Activated naive CD8-positive, alpha-beta T cell treated with anti-CD3 and anti-CD28 coated beads, Interleukin-2, amount 10 ng/mL, durations not matched to agents 7 days and 5 days (primary cell): ENCODE data around the gene IFNK. TPM values are rescaled to one million over a fixed set of nuclear protein-coding genes. Genes with fewer than 3 reads are reported as not detected.

Source experiments
- ATAC-seq: fragments of 150-1000 bp; cut with Tn5 transposase; one replicate; pipeline ENCODE4 v1.10.0; 2021; ENCODE audit warnings: low read depth, moderate library complexity
- POLR2A ChIA-PET: fragments of 350-600 bp; sonication (Branson Sonifier 250); formaldehyde crosslinking; loops from one replicate; lab custom pipeline; 2021; ENCODE audit warnings: antibody characterized with exemption; lab: Charles Lee
- DNase-seq: peaks from one replicate; pipeline ENCODE4 v3.0.0; 2021
- H3K27ac Mint-ChIP-seq: one replicate; pipeline ENCODE4 v1.8.0; 2022; ENCODE audit warnings: mild to moderate bottlenecking, mixed read lengths
- H3K27me3 Mint-ChIP-seq: one replicate; pipeline ENCODE4 v1.8.0; 2022; ENCODE audit warnings: mild to moderate bottlenecking, moderate library complexity, mixed read lengths
- H3K36me3 Mint-ChIP-seq: one replicate; pipeline ENCODE4 v1.8.0; 2021; ENCODE audit warnings: mild to moderate bottlenecking, mixed read lengths
- H3K4me1 Mint-ChIP-seq: one replicate; pipeline ENCODE4 v1.8.0; 2021; ENCODE audit warnings: mixed read lengths
- H3K4me3 Mint-ChIP-seq: one replicate; pipeline ENCODE4 v1.8.0; 2022; ENCODE audit warnings: mild to moderate bottlenecking, moderate library complexity, mixed read lengths
- H3K9me3 Mint-ChIP-seq: one replicate; pipeline ENCODE4 v1.8.0; 2021; ENCODE audit warnings: mixed read lengths
- total RNA-seq, 2 experiments: library from RNA; stranded (reverse); gene quantifications; one replicate each; pipeline ENCODE4 v1.2.3, GENCODE V29; 2021

IFNK gene
- total RNA-seq, 2 experiments from 2014 or later: not detected

DNA sequence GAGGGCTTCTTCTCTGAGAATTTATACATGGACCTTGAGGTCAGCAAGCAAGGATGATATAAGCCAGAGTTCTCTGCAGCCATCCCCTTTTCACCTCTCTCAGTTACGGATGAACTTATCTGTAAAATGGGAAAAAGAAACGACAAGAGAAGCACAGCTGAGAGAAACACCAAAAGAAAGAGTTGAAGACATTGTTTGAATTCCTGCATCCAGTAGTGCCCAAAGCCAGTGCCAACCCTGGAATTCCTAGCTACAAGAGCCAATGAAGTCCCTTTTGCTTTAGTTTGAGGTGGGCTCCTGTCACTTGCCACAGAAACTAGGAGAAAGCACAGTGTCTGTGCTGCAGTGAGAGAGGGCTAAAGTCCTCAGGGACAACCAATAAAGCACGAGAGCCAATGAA lies 12.1 kb downstream of the IFNK start:
- Mint-ChIP-seq H3K27ac (no peak overlapping the region), H3K4me1 (peaks cover 6% of the 10 kb centered on the region), H3K36me3 (peaks cover 2% of the 10 kb centered on the region), H3K4me3 (no peak overlapping the region), H3K9me3 (no peaks in the 10 kb centered on the region), H3K27me3 (no peaks in the 10 kb centered on the region)
- DNase-seq (no peak), ATAC-seq (no peak)
- POLR2A ChIA-PET: no interaction called here

DNA sequence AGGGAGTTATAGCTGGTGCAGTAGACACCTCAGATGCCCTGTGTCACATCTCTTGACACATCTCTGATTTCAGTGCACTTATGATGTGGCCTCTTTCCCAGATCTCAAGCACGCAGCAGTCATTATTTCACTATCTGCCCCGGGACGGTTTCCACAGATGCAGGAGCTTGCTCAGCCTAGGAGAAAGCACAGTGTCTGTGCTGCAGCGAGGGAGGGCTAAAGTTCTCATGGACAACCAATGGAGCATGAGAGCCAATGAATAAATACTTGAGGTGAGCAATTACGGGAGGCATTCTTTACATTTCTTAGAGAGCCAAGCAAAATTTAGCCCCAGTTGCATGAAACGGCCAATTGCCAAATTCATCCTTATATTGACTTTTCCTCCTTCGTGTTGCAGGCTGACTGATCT lies 12.9 kb downstream of the IFNK start:
- Mint-ChIP-seq H3K9me3 (no peaks in the 10 kb centered on the region), H3K27ac (no peak overlapping the region), H3K27me3 (no peaks in the 10 kb centered on the region), H3K4me1 (peaks cover 6% of the 10 kb centered on the region), H3K36me3 (peaks cover 2% of the 10 kb centered on the region), H3K4me3 (no peak overlapping the region)
- DNase-seq (no peak), ATAC-seq (no peak)
- POLR2A ChIA-PET: no interaction called here

DNA sequence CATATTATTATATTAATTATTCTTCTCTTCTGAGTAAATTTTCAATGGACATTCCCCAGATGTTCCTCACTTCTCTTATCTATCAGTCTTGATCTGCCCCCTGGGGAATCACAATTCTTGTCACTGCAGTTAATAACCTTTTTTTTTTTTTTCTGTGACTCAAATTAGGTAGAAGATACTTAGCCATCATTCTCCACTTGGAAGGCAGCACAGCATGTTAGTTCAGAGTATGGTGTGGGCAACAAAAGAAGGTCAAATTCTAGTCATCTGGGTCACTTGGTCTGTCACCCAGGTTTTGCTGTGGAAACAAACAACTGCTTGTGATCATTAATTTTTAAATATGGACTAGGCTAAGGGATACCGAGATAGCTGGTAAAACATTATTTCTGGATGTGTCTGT lies 13.7 kb downstream of the IFNK start:
- Mint-ChIP-seq H3K27ac (no peak overlapping the region), H3K36me3 (peaks cover 2% of the 10 kb centered on the region), H3K27me3 (no peaks in the 10 kb centered on the region), H3K4me1 (peaks cover 6% of the 10 kb centered on the region), H3K4me3 (no peak overlapping the region), H3K9me3 (no peaks in the 10 kb centered on the region)
- ATAC-seq (no peak), DNase-seq (no peak)
- POLR2A ChIA-PET: no interaction called here

DNA sequence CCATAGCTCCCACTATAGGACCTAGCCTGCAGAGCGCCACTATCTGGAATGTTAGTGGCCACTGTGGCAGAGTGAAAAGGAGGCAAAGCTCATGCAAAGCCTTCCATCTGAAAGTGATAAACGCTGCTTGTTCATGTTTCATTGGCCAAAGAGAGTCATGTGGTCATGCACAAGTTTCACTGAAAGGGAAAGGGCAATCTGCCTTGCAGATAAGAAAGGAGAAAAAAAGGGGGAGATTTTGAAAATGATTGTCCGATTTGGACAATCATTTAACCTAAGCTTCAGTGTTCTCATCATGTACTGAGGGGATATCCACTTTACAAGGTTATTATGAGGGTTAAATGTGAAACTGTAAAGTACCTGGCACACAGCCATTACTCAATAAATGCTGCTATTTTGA lies 14.6 kb downstream of the IFNK start:
- H3K9me3 Mint-ChIP-seq: no peaks in the 10 kb centered on the region
- H3K36me3 Mint-ChIP-seq: peaks cover 4% of the 10 kb centered on the region
- no peak for DNase-seq
- H3K27ac Mint-ChIP-seq: no peak overlapping the region
- POLR2A ChIA-PET: no interaction called here
- no peak overlapping the region for H3K4me3 Mint-ChIP-seq
- H3K4me1 Mint-ChIP-seq: peaks cover 6% of the 10 kb centered on the region
- H3K27me3 Mint-ChIP-seq: no peaks in the 10 kb centered on the region
- no peak for ATAC-seq

DNA sequence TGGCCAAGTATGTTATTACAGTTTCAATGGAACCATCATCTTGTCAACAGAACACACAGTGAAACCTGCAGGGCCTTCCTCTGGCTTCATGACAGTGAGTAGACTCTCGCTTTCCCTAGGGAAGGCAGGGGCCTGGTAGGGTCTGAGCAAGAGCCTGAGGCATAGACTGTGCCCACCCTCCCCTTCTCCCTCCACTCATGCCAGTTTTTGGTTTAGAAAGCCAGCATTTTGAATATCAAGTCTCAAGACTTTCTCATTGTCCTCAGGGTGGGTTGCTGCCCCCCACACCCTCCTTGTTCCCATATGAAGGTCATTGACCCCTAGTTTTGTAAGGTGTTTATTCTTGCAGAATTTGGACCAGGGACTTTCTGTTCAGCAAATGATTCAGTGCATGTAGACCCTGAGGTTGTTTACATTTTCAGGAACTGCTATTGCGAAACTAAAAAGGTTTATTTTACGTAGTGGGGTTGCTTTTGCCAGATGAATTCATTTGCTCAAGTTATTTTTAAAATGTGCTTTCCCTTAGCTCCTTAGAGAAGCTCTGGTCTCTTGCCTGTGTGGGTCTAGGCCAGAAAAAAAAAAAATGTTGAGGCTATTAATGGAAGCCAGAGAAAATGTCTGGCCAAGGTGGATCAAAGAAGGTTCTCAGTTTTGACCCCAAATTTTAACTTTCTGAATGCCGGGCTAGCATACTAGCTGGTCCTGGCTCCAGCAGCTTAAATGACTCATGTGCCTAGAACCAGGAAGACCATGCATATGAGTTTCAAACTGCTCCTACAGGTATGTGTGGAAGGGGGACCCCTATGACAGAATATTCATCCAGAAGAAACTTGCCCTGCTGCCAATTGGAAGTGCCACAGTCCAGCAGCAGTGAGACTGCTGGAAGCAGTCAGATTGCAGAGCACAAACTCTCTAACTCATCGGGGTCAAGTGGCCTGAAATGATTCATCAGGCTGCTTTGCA lies 15.7 kb downstream of the IFNK start:
- ATAC-seq: no peak
- POLR2A ChIA-PET: interaction anchor here (0.7 kb wide), 1 partner anchor 12 kb away, joined by 4 read pairs; no protein-coding TSS in a partner anchor

DNA sequence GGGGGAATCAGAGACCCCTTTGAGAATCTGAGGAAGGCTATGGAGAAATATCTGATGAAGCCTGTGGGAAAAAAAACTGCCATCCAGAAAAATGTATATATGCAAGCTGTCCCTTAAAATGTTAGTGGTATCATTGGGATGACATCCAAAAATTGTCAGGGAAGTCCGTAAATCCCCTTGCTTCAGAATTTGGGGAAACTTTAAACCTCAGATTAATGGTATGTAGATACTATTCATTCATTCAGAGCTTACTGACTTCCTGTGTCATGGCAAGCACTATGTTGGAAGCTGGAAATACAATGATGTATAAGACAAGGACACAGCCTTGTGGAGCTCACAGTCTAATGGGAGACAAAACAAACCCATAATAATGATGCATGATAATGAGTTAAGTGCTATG lies 16.4 kb downstream of the IFNK start:
- POLR2A ChIA-PET: interaction anchor here (0.7 kb wide), 1 partner anchor 12 kb away, joined by 4 read pairs; no protein-coding TSS in a partner anchor
- ATAC-seq: no peak
- Mint-ChIP-seq H3K36me3 (peaks cover 10% of the 10 kb centered on the region), H3K27ac (no peak overlapping the region), H3K9me3 (no peaks in the 10 kb centered on the region), H3K27me3 (no peaks in the 10 kb centered on the region), H3K4me1 (peaks cover 3% of the 10 kb centered on the region), H3K4me3 (no peak overlapping the region)
- DNase-seq: no peak

More for the DNA sequence above, 15.7 kb downstream of the IFNK start:
- Mint-ChIP-seq H3K4me1 (peaks cover 3% of the 10 kb centered on the region), H3K27me3 (no peaks in the 10 kb centered on the region), H3K36me3 (peaks cover 9% of the 10 kb centered on the region), H3K4me3 (no peak overlapping the region), H3K9me3 (no peaks in the 10 kb centered on the region), H3K27ac (no peak overlapping the region)
- DNase-seq: no peak

DNA sequence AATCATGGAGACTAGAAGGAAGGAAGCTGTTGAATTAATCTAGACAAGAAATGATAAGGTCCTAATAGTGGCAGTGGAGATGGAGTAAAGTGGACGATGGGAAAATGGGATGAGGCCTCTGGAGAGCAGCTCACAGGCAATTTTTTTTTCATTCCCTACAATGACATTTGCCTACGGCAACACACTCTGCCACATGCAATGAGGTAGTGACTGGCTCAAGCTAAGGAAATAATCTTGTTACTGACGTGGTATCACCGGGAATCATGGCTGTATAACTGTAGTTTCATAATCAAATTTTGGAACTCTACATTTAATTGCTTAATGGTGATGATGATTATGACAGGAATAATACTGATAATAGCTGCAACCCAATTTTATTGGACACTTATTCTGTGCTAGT lies 17.6 kb downstream of the IFNK start:
- no peaks in the 10 kb centered on the region for H3K27me3 Mint-ChIP-seq
- POLR2A ChIA-PET: no interaction called here

DNA sequence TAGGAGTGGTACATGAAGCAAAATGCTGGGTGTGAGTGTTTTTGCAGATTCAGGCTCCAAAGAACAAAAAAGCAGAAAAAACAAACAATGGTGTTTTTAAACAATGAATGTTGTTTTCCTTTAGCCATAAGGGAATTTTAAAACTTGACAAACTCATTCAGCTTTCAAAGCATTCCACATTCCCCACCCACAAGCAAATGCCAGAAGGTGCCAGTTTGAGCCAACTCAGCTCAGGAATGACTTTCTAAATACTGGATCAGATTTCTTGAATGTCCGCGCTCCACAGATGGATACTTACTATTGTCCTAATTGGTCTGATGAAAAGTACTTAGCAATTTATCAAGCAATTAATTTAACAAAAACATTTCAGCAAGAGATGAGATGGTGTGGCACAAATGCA lies 18.4 kb downstream of the IFNK start:
- POLR2A ChIA-PET: no interaction called here
- Mint-ChIP-seq H3K27ac (no peak overlapping the region), H3K27me3 (no peaks in the 10 kb centered on the region), H3K4me3 (no peak overlapping the region), H3K36me3 (peaks cover 10% of the 10 kb centered on the region), H3K9me3 (no peaks in the 10 kb centered on the region), H3K4me1 (no peaks in the 10 kb centered on the region)
- ATAC-seq (no peak), DNase-seq (no peak)

More for the DNA sequence above, 17.6 kb downstream of the IFNK start:
- Mint-ChIP-seq H3K36me3 (peaks cover 10% of the 10 kb centered on the region), H3K4me1 (no peaks in the 10 kb centered on the region), H3K27ac (no peak overlapping the region), H3K4me3 (no peak overlapping the region), H3K9me3 (no peaks in the 10 kb centered on the region)
- ATAC-seq (no peak), DNase-seq (no peak)

DNA sequence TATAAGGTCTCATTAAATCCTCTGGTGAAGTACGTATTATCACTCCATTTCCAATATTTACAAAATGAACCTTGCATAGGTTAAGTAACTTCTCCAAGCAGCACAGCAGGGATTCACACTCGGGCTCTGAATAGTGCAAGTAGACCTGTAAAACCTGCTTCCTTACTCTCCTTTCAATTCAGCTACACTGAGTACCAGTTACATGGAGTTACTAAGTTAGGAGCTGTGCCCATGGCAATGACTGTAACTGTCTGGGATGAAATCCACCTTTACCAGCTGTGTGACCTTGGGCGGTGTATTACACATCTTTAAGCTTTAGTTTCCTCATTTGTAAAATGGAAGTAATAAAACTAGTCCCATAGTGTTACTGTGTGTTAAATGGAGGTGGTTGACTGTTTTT lies 21.4 kb downstream of the IFNK start:
- Mint-ChIP-seq H3K27me3 (no peaks in the 10 kb centered on the region), H3K36me3 (peaks cover 8% of the 10 kb centered on the region), H3K9me3 (no peaks in the 10 kb centered on the region), H3K4me3 (no peak overlapping the region), H3K27ac (no peak overlapping the region), H3K4me1 (no peaks in the 10 kb centered on the region)
- POLR2A ChIA-PET: no interaction called here
- DNase-seq: no peak
- ATAC-seq: no peak

DNA sequence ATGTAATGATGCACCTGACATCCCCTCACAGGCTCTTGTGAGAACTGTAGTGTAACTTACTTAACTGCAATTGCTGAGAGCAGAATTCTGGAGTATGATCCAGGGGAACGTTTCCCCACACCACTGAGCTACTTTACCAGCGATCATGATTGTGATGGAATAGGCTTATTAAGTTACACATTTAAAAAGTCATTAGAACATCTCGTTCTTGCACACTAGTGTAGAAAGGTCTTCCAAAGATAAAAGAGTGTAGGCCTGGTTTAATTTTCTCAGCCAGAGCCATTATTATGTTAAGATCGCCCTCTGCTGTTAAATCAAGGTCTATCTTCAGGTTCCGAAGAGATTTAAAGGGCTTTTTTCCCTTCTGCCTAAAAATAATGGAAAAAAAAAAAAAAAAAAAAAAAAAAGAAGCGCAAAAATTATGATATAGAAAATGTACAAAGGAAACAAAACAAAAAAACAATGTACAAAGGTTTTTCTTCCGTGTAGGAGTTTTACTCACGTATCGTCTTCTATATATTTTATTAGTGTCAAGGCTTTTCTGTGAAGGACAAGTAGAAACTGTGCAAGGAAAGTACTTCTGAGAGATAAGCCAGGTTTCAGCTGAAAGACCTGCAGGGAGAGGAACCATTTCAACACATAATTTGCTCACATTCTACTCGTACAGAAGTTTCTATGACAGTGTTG lies 24.1 kb downstream of the IFNK start:
- no peaks in the 10 kb centered on the region for H3K27me3 Mint-ChIP-seq
- no peak overlapping the region for H3K27ac Mint-ChIP-seq
- no peaks in the 10 kb centered on the region for H3K9me3 Mint-ChIP-seq
- ATAC-seq (no peak), DNase-seq (no peak)
- no peak overlapping the region for H3K4me3 Mint-ChIP-seq
- peaks cover 10% of the 10 kb centered on the region for H3K36me3 Mint-ChIP-seq
- no peaks in the 10 kb centered on the region for H3K4me1 Mint-ChIP-seq
- POLR2A ChIA-PET: interaction anchor here (0.7 kb wide), 1 partner anchor 24 kb away, joined by 3 read pairs; no protein-coding TSS in a partner anchor

DNA sequence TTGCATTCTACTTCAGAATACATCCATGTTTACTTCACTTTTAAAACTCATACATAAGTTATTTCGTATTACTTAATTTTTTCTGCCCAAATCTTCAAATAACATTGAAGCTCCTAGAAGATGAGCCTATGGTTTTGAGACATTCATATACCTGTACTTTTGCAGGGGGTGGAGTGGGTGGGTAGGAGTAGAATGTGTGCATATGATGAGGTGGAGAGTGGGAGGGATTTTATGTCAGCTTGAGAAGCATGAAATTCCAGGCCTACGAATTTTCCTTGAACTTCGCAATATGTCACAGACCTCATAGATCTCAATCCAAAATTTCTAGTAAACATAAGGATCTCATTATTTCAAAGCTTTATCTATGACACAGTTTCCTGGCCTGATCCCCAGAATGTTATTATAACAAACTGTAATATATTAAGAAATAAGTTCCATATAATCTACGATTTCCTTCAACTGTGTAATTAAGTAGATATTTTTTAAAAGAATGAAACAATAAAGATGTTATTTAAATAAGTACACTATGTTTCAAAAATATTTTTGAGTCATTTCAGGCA lies 25.2 kb downstream of the IFNK start:
- Mint-ChIP-seq H3K4me3 (no peak overlapping the region), H3K36me3 (peaks cover 15% of the 10 kb centered on the region), H3K9me3 (no peaks in the 10 kb centered on the region), H3K4me1 (no peaks in the 10 kb centered on the region), H3K27me3 (no peaks in the 10 kb centered on the region), H3K27ac (no peak overlapping the region)
- POLR2A ChIA-PET: no interaction called here
- no peak for ATAC-seq
- DNase-seq: no peak

DNA sequence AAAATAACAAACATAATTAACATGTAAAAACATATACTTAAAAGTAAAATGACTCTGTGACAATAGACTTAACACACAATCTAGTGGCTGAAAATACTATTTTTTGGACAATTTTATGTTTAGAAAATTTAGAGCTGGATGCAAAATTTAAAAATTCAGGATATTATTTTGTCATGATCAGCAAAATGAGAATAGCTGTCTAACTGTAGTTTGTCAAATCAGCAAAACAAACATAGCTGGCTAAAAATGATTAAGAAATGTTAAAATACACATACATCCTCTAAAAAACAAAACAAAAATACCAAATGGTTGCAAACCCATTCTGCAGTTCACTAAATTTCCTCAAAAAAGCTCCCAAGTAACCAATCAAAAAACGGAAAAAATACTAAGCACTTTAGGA lies 30.6 kb downstream of the IFNK start:
- peaks cover 14% of the 10 kb centered on the region for H3K36me3 Mint-ChIP-seq
- H3K4me1 Mint-ChIP-seq: no peaks in the 10 kb centered on the region
- H3K4me3 Mint-ChIP-seq: no peak overlapping the region
- no peak overlapping the region for H3K27ac Mint-ChIP-seq
- DNase-seq: no peak
- no peak for ATAC-seq
- POLR2A ChIA-PET: no interaction called here
- H3K27me3 Mint-ChIP-seq: no peaks in the 10 kb centered on the region
- H3K9me3 Mint-ChIP-seq: no peaks in the 10 kb centered on the region

DNA sequence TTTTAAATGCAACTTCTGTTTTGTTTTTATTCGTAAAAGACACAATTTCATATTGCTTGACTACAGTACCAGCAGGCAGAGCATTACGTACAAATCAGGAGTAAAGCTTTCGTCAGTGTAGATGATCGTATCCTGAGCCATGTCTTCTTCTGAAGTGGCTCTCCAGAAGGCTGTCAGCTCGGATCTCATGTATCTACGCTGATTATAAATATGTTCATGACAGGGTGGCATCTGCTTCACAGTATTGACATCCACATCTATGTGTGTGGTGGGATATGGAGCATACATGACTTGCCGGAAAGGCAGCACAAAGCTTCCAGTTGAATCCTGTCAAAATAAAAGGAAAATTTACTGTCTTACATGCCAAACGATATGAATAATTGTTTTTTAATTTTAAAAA lies 32.4 kb downstream of the IFNK start:
- DNase-seq (no peak), ATAC-seq (no peak)
- H3K27ac Mint-ChIP-seq: no peak overlapping the region
- no peak overlapping the region for H3K4me3 Mint-ChIP-seq
- H3K36me3 Mint-ChIP-seq: peaks cover 14% of the 10 kb centered on the region
- no peaks in the 10 kb centered on the region for H3K4me1 Mint-ChIP-seq
- no peaks in the 10 kb centered on the region for H3K27me3 Mint-ChIP-seq
- POLR2A ChIA-PET: no interaction called here
- no peaks in the 10 kb centered on the region for H3K9me3 Mint-ChIP-seq
